Kidney (tissue), 14 donors: Measurements from ENCODE around the gene ECI1. TPM values are rescaled to one million over a fixed set of nuclear protein-coding genes. Genes with fewer than 3 reads are reported as not detected.

ENCODE experiments used
- DNase-seq, 5 donors: peaks; one replicate each; pipeline ENCODE4 v3.0.0-alpha.2; 2013 to 2020
- FAIRE-seq: peaks from 2 replicates; lab custom pipeline; 2012; peaks lifted over from hg19 to GRCh38; lab: Jason Lieb, UNC
- H3K27ac ChIP-seq, 2 donors: one replicate each; pipeline ENCODE4 v1.7.0; 2013; ENCODE audit warnings: low read depth in 2 of 2, low read length in 2 of 2, inconsistent platforms in 1 of 2
- H3K27me3 ChIP-seq: one replicate; pipeline ENCODE4 v1.7.1; 2013; ENCODE audit warnings: low read length, inconsistent platforms; ENCODE audit not compliant: control insufficient read depth, insufficient read depth
- H3K36me3 ChIP-seq, 3 donors: one replicate each; pipeline versions ENCODE4 v1.7.0 to v1.7.1; 2013; ENCODE audit warnings: low read length in 3 of 3, control low read depth in 1 of 3, inconsistent platforms in 1 of 3; ENCODE audit not compliant: insufficient read depth in 3 of 3, control insufficient read depth in 2 of 3
- H3K4me1 ChIP-seq, 3 donors: one replicate each; pipeline versions ENCODE4 v1.7.0 to v1.7.1; 2013; ENCODE audit warnings: low read length in 3 of 3, inconsistent platforms in 1 of 3, low read depth in 1 of 3; ENCODE audit not compliant: control insufficient read depth in 2 of 3, insufficient read depth in 2 of 3
- H3K4me3 ChIP-seq, 3 donors: one replicate each; pipeline versions ENCODE4 v1.7.0 to v1.8.1; 2013; ENCODE audit warnings: low read length in 3 of 3, control low read depth in 1 of 3, inconsistent platforms in 1 of 3
- H3K9ac ChIP-seq, 3 donors: one replicate each; pipeline versions ENCODE4 v1.7.0 to v1.7.1; 2013; ENCODE audit warnings: low read length in 3 of 3, control low read depth in 1 of 3, inconsistent platforms in 1 of 3
- H3K9me3 ChIP-seq, 3 donors: one replicate each; pipeline versions ENCODE4 v1.7.0 to v1.7.1; 2013; ENCODE audit warnings: low read length in 3 of 3, control low read depth in 1 of 3, inconsistent platforms in 1 of 3; ENCODE audit not compliant: control insufficient read depth in 2 of 3, insufficient read depth in 1 of 3
- intact Hi-C: fragments of 100-400 bp; cut with DNase I; formaldehyde crosslinking; loops from one replicate; pipeline ENCODE4 v1.11.1; 2022
- polyA plus RNA-seq: library from polyadenylated mRNA; stranded (reverse); fragments of 350-450 nt; fragmentation: Illumina TruSeq; extraction: RNeasy Lipid Tissue Mini Kit (QIAGEN cat#74804); gene quantifications from one replicate; pipeline ENCODE4 v1.2.3, GENCODE V29; 2014; ENCODE audit warnings: low read depth, low replicate concordance; ENCODE audit not compliant: insufficient read depth
- total RNA-seq: library from RNA; stranded (reverse); fragmentation: NEBNext Ultra II Directional; extraction: Animal tissue kit (Norgen Biotek cat#: 25700); gene quantifications from one replicate; pipeline ENCODE4 v1.2.1, GENCODE V29; 2021
- TF ChIP-seq, protein P1 (sequence below): IDR thresholded peaks from 3 replicates; pipeline ENCODE4 v1.5.1; 2012; ENCODE audit warnings: mild to moderate bottlenecking, moderate library complexity, borderline replicate concordance; ENCODE audit not compliant: insufficient read depth; ENCODE audit errors: extremely low read depth
- donor health status: control.
- donor health status: control.
- donor health status: control.
- donor health status: control.
- donor health status: control.
- donor health status: DM: yes; HTN: yes; CAD: no.
- donor health status: Normal renal cell carcinoma (clear cell type).

The ECI1 gene
- total and polyA plus RNA-seq, 2 donors from 2014 or later, result 98.1 to 233 TPM

DNA sequence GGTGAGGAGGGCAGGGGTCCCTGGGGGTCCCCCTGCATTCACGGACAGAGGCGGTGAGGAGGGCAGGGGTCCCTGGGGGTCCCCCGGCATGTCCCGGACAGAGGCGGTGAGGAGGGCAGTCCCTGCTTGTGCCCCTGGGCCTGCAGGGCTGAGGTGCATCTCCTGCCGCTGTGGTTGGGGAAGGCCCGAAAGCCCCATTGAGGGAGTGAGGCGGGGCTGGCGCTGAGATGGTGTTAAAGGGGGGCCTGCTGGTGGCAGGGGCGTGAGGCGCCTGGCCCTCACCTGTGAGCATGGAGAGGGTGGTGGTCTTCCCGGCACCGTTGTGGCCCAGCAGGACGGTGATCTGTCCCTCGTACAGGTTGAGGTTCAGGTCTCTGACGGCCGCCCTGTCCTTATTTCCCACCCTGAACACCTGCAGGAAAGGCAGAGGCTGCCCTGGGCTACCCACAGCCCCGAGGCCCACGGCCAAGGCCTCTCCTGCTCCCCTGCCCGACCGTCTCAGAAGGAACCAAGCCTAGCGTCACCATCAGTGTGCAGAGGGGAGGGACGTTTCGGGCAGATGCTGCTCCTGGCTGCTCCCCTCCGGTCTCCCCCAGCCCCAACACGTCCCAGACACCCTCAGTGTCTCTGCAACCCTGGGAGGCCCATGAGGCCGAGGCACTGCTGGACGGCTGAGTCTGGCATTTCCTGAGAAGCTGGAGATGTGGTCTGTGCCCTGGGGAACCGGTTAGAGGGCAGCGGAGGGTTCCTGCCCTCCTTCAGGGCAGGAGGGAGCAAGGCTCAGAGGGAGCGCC lies 47.9 kb upstream of the ECI1 start:
- no peaks in the 10 kb centered on the region for H3K9me3 ChIP-seq
- no peaks in the 10 kb centered on the region for H3K36me3 ChIP-seq
- H3K4me3 ChIP-seq, result no peak overlapping the region
- H3K27ac ChIP-seq, result no peak overlapping the region
- no peak overlapping the region for H3K9ac ChIP-seq
- H3K27me3 ChIP-seq, result no peaks in the 10 kb centered on the region
- FAIRE-seq (no peak), DNase-seq (no peak)
- intact Hi-C loops, result no loop called here
- peaks cover 0 to 8% (median 0%) of the 10 kb centered on the region in 3 donors for H3K4me1 ChIP-seq
- TF ChIP-seq, protein P1, sequence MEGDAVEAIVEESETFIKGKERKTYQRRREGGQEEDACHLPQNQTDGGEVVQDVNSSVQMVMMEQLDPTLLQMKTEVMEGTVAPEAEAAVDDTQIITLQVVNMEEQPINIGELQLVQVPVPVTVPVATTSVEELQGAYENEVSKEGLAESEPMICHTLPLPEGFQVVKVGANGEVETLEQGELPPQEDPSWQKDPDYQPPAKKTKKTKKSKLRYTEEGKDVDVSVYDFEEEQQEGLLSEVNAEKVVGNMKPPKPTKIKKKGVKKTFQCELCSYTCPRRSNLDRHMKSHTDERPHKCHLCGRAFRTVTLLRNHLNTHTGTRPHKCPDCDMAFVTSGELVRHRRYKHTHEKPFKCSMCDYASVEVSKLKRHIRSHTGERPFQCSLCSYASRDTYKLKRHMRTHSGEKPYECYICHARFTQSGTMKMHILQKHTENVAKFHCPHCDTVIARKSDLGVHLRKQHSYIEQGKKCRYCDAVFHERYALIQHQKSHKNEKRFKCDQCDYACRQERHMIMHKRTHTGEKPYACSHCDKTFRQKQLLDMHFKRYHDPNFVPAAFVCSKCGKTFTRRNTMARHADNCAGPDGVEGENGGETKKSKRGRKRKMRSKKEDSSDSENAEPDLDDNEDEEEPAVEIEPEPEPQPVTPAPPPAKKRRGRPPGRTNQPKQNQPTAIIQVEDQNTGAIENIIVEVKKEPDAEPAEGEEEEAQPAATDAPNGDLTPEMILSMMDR, result no peak

DNA sequence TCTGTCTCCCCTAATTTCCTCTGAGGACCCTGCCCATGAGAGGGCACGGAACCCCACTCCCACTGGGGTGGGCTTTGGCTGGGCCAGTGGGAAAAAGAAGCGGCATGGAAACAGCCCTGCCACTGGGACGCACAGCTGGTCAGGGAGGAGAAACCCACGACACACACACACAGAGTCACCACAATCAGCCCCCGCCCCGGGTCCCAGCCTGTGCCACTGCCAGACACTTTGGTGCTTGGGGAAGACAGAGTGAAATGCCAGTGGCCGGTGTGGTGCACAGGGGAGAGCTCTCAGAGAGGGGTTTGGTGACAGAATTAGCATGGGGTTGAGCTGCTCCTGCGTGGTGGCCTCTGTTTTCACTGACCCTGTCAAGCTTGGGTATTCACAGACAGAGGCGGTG lies 47.2 kb upstream of the ECI1 start:
- Histone ChIP-seq H3K4me1 (peaks cover 0 to 8% (median 0%) of the 10 kb centered on the region in 3 donors), H3K4me3 (no peak overlapping the region), H3K36me3 (no peaks in the 10 kb centered on the region), H3K27ac (no peak overlapping the region), H3K27me3 (no peaks in the 10 kb centered on the region), H3K9me3 (no peaks in the 10 kb centered on the region), H3K9ac (no peak overlapping the region)
- TF ChIP-seq, protein P1, result no peak
- no peak for FAIRE-seq
- intact Hi-C loops, result no loop called here
- DNase-seq, result peak in 1 of 5 donors; percentile 36

DNA sequence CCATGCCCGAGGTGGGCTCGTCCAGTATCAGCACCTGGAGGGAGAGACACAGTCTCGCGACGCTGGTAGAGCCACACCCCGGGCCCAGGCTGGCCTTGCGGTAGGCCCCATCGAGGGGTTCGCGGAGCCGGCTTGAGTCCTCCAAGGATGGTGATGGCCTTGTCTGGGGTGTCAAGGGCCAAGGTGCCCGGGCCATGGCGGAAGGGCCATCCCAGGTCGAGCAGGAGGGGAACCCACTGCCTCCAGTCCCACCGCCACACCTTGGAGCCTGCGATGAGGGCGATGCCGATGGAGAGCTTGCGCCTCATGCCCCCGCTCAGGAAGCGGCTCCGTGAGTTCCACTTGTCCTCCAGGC lies 46.1 kb upstream of the ECI1 start:
- no peaks in the 10 kb centered on the region for H3K27me3 ChIP-seq
- no peaks in the 10 kb centered on the region for H3K36me3 ChIP-seq
- no peak overlapping the region for H3K4me3 ChIP-seq
- no peak for FAIRE-seq
- no peaks in the 10 kb centered on the region for H3K9me3 ChIP-seq
- H3K27ac ChIP-seq, result no peak overlapping the region
- TF ChIP-seq, protein P1, result no peak
- peaks cover 0 to 8% (median 0%) of the 10 kb centered on the region in 3 donors for H3K4me1 ChIP-seq
- intact Hi-C loops, result no loop called here
- H3K9ac ChIP-seq, result no peak overlapping the region
- no peak for DNase-seq
